BLaER1 (cell line): ENCODE data around the gene GSAP.
"Not testable (repeated sequence)": the region's sequence is repeated elsewhere in the genome, so short reads cannot be mapped to it uniquely, and the experiment has no call there.

Source experiments
- H3K27ac ChIP-seq: shearing (Covaris generic); formaldehyde crosslinking; 2 replicates; pipeline ENCODE4 v1.8.1; 2022
- H3K27me3 ChIP-seq: shearing (Covaris generic); formaldehyde crosslinking; 2 replicates; pipeline ENCODE4 v1.8.1; 2022
- H3K36me3 ChIP-seq: shearing (Covaris generic); formaldehyde crosslinking; 2 replicates; pipeline ENCODE4 v1.8.1; 2022
- H3K4me1 ChIP-seq: shearing (Covaris generic); formaldehyde crosslinking; 2 replicates; pipeline ENCODE4 v1.8.1; 2022
- H3K4me2 ChIP-seq: shearing (Covaris generic); formaldehyde crosslinking; 2 replicates; pipeline ENCODE4 v1.8.1; 2022
- H3K4me3 ChIP-seq: shearing (Covaris generic); formaldehyde crosslinking; 2 replicates; pipeline ENCODE4 v1.8.1; 2022
- H3K9ac ChIP-seq: shearing (Covaris generic); formaldehyde crosslinking; 2 replicates; pipeline ENCODE4 v1.8.1; 2022
- H3K9me3 ChIP-seq: shearing (Covaris generic); formaldehyde crosslinking; 2 replicates; pipeline ENCODE4 v1.8.1; 2022
- H4K20me1 ChIP-seq: shearing (Covaris generic); formaldehyde crosslinking; 2 replicates; pipeline ENCODE4 v1.8.1; 2022
- Cebpa-rat ChIP-seq: shearing (Covaris generic); IDR thresholded peaks from 2 replicates; pipeline ENCODE4 v1.8.1; 2022

GSAP gene

DNA sequence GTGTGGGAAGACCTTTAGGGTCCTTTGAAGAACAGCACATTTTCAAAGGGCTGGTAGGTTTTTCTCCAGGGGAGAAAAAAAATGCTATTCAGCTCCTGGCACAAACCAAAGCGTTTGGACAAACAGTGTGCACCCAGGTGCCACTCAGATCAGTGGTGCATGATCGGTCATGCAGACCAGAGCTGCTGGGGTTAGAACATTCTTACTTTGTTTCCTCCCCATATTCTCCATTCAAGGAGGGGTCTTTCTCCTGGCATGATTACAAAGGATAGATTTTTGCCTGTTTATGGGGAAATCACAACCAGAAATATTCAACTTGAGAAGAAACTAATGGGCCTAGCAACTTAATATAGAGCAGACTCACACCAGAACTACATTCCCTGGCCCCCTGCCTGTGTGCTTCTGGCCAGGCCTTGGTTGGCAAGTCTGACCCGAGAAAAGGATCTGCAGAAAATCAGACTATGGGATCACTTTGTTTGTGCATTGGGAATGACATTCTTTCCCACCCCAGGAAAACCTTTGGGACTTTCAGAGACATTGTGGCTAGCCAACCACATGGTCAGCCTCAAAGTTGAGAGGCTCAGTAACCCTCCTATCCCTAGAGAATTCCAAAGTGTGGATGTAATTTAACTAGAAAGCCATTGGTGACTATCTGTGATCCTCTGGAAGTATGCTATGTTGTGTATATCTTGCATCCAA, 134.2 kb downstream of the GSAP start:
- Histone ChIP-seq H3K9ac (no peak overlapping the region), H3K27ac (no peak overlapping the region), H3K4me3 (no peak overlapping the region), H3K9me3 (peaks cover 9% of the 10 kb centered on the region; the same call in 1 of the 2 replicates), H3K36me3 (no peaks in the 10 kb centered on the region), H3K27me3 (no peaks in the 10 kb centered on the region), H3K4me2 (peak overlapping the region; percentile 48), H3K4me1 (peaks cover 13% of the 10 kb centered on the region), H4K20me1 (no peaks in the 10 kb centered on the region)
- no peak for TF ChIP-seq Cebpa-rat

DNA sequence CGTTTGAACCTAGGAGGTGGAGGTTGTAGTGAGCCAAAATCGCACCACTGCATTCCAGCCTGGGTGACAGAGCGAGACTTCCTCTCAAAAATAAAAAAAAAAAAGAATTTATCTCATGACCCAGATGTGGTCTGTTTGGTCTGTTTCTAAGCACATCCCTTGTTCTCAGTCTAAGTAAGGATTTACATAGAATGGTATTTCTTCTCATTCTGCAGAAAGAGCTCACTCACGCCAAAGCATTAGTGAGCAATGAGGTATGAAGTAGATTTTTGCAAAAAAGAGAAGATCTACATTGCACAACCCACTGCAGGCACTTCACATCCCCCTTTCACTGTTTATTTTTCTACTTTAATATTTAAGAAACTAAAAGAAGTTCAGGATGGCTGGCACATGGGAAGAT, 140.0 kb downstream of the GSAP start:
- TF ChIP-seq Cebpa-rat, result no peak
- H3K27me3 ChIP-seq, result no peaks in the 10 kb centered on the region
- H3K9ac ChIP-seq, result no peak overlapping the region
- H3K4me2 ChIP-seq, result no peak overlapping the region
- H3K4me3 ChIP-seq, result no peak overlapping the region
- H3K4me1 ChIP-seq, result peaks cover 5% of the 10 kb centered on the region; the same call in 1 of the 2 replicates
- H4K20me1 ChIP-seq, result no peaks in the 10 kb centered on the region
- no peaks in the 10 kb centered on the region for H3K36me3 ChIP-seq
- H3K27ac ChIP-seq, result no peak overlapping the region
- no peaks in the 10 kb centered on the region for H3K9me3 ChIP-seq

DNA sequence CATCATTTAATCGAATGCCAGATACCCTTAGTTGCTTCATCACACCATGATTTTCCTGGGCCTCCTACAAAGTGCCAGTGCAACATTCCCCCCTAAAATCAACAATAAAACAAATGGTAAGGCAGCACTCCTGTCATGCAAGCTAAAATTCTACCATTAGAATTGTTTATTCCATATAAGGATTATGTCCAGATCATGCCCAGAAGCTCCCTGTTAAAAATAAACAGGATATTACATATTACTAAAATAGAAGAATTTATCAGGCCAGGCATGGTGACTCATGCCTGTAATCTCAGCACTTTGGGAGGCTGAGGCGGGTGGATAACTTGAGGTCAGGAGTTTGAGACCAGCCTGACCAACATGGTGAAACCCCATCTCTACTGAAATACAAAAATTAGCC, 140.5 kb downstream of the GSAP start:
- H3K36me3 ChIP-seq, H4K20me1 ChIP-seq, H3K27ac ChIP-seq, H3K27me3 ChIP-seq, H3K4me1 ChIP-seq, H3K9me3 ChIP-seq, H3K9ac ChIP-seq, H3K4me3 ChIP-seq, H3K4me2 ChIP-seq: not testable (repeated sequence)

DNA sequence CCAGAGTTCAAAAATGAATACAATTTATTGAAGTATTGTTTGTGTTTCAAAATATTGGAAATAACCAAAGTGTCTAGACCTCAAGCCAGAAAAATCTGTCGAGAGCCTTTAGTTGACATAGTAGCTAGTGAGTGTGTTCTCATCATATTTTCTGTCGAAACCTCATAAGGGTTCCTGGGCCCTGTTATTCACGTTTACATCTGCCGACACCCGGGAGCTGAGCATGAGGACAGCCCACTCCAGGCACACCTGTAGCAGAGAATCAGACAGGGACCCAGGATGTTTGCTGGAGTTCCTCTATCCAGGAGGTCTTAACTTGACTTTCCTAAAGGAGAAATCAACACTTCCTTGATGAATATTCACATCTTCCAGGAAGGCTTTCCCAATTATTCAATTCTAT, 144.4 kb downstream of the GSAP start:
- no peaks in the 10 kb centered on the region for H4K20me1 ChIP-seq
- H3K4me2 ChIP-seq, result no peak overlapping the region
- no peaks in the 10 kb centered on the region for H3K27me3 ChIP-seq
- H3K4me1 ChIP-seq, result peaks cover 23% of the 10 kb centered on the region
- no peaks in the 10 kb centered on the region for H3K36me3 ChIP-seq
- no peak for TF ChIP-seq Cebpa-rat
- H3K9me3 ChIP-seq, result no peaks in the 10 kb centered on the region
- no peak overlapping the region for H3K27ac ChIP-seq
- no peak overlapping the region for H3K4me3 ChIP-seq
- no peak overlapping the region for H3K9ac ChIP-seq

DNA sequence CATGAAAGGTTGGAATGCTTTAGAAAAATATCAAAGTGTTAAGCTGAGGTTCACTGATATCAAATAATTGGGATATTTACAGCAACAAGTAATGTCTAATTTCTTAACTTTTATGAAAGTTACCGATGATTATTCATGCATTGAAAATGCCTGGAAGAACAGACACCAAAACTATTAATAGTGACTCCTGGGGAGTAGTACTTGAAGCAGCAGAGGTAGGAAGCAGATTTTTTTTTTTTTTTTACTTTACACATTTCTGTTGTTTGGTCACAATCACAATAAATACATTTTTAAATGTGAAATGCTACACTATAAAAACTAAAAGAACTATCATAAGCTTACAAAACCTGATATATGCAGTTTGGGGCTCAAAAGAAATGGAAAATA, 146.1 kb downstream of the GSAP start:
- Histone ChIP-seq H3K36me3 (no peaks in the 10 kb centered on the region), H3K9ac (no peak overlapping the region), H3K9me3 (no peaks in the 10 kb centered on the region), H3K4me1 (peaks cover 18% of the 10 kb centered on the region), H4K20me1 (no peaks in the 10 kb centered on the region), H3K4me2 (peak overlapping the region; percentile 56), H3K27ac (peak overlapping the region; percentile 36; the same call in 1 of the 2 replicates), H3K27me3 (no peaks in the 10 kb centered on the region), H3K4me3 (no peak overlapping the region)
- no peak for TF ChIP-seq Cebpa-rat

DNA sequence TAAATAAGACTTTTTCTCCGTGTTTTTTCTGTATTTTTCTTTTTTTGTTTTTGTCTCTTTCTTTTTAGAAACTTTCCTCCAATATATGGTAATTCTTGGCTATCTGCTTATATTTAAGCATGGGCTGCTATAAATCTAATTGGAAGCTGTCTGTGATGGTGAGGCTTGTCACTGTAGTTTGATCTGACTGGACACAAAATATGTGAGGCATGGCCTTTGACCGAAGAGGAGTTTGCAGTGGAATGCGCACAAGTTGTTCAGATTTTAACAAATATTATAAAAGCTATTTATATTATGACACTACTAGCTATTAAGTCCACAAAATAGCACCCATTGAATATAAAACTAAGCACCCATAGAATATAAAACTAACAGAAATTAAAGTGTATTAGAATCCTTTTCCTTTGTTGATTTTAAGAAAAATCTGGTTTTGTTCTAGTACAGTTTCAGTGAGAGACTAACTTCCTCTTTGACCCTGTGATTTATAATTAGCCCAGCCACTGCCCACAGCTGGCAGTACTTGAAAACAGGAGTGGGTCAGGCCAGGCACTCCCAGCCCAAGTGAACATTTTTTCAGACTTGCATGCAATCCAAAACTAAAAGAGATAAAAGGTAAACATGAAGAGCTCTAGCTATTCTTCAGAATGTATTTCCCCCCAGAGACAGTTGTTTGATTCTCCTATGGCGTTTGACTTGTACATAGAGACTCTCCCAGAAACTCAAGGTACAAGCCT, 146.6 kb downstream of the GSAP start:
- no peak for TF ChIP-seq Cebpa-rat
- Histone ChIP-seq H3K27ac (peak overlapping the region; percentile 36; the same call in 1 of the 2 replicates), H3K36me3 (no peaks in the 10 kb centered on the region), H3K4me1 (peaks cover 18% of the 10 kb centered on the region), H3K9me3 (no peaks in the 10 kb centered on the region), H4K20me1 (no peaks in the 10 kb centered on the region), H3K9ac (no peak overlapping the region), H3K27me3 (no peaks in the 10 kb centered on the region), H3K4me3 (no peak overlapping the region), H3K4me2 (peak overlapping the region; percentile 56)

DNA sequence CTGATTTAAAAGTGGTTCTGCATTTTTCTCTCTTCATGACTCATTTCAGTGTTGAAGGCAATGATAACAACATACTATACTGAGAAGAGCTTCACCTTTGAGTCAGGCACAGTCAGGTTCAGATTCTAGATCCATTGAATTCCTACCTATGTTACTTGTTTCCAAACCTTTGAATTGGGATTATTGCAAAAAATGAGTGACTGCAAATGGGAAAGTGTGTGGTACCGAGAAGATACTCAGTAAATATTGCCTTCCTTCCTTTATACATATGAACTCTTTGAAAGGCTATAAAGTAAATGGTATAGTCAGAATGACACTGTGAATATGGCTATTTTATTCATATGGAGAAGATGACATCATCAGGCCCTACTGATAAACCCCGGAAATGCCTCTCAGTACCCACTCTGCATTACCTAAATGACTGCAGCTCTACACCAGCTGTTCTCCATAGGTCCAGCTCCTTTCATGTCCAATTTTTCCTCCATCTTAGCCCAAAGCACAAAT, 149.8 kb downstream of the GSAP start:
- no peak overlapping the region for H3K4me3 ChIP-seq
- no peaks in the 10 kb centered on the region for H4K20me1 ChIP-seq
- no peaks in the 10 kb centered on the region for H3K27me3 ChIP-seq
- H3K27ac ChIP-seq, result no peak overlapping the region
- H3K9ac ChIP-seq, result no peak overlapping the region
- H3K9me3 ChIP-seq, result no peaks in the 10 kb centered on the region
- H3K36me3 ChIP-seq, result no peaks in the 10 kb centered on the region
- H3K4me2 ChIP-seq, result no peak overlapping the region
- TF ChIP-seq Cebpa-rat, result no peak
- H3K4me1 ChIP-seq, result peaks cover 18% of the 10 kb centered on the region

DNA sequence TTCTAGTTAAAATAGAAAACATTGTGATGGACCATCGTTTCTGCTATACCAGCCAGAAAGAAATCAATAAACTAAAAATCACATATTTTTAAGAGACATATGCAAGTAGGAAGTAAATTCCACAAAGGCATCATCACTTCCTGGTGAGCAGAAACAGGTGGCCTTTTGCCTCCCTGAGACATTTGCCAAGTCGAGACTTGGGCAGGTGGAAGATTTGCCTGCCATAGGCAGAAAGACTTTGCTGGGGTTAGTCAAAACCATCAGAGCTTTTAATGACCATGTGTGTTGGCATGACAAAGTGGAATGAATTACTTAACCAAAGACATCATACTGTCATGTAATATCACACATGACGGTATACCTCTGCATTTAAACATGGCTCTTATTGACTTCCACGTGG, 150.5 kb downstream of the GSAP start:
- H3K9me3 ChIP-seq, result no peaks in the 10 kb centered on the region
- H4K20me1 ChIP-seq, result no peaks in the 10 kb centered on the region
- no peak overlapping the region for H3K4me3 ChIP-seq
- TF ChIP-seq Cebpa-rat, result no peak
- H3K4me2 ChIP-seq, result no peak overlapping the region
- peaks cover 16% of the 10 kb centered on the region for H3K4me1 ChIP-seq
- H3K27ac ChIP-seq, result no peak overlapping the region
- H3K27me3 ChIP-seq, result no peaks in the 10 kb centered on the region
- no peaks in the 10 kb centered on the region for H3K36me3 ChIP-seq
- H3K9ac ChIP-seq, result no peak overlapping the region

DNA sequence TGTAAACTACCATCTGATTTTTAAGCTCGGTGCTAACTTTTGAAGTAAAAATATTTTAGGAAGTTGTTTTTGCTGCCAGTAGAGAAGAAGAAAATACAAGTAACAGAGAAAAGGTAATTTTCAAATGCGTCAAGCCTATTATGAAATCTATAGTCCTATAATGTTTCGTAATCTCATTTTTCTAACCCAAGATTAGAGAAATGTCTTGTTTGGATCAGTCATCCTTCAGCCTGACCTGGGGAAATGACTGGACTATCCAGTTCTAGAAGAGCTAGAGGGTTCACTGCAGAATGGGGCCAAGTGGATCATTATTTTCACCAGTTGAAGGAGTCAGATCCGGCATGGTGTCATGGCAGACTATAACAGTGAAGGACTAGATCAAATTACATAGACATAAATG, 153.8 kb downstream of the GSAP start:
- no peak for TF ChIP-seq Cebpa-rat
- no peak overlapping the region for H3K4me2 ChIP-seq
- H3K4me3 ChIP-seq, result no peak overlapping the region
- no peaks in the 10 kb centered on the region for H3K27me3 ChIP-seq
- H3K36me3 ChIP-seq, result no peaks in the 10 kb centered on the region
- H3K9ac ChIP-seq, result no peak overlapping the region
- H4K20me1 ChIP-seq, result no peaks in the 10 kb centered on the region
- no peak overlapping the region for H3K27ac ChIP-seq
- no peaks in the 10 kb centered on the region for H3K9me3 ChIP-seq
- no peaks in the 10 kb centered on the region for H3K4me1 ChIP-seq
